ENCODE measurements around the gene DMRTB1.

Gene DMRTB1

GRCh38 chr1:53495633-53496345 lies 36.6 kb downstream of the DMRTB1 start:
- no peak for DNase-seq

DNA sequence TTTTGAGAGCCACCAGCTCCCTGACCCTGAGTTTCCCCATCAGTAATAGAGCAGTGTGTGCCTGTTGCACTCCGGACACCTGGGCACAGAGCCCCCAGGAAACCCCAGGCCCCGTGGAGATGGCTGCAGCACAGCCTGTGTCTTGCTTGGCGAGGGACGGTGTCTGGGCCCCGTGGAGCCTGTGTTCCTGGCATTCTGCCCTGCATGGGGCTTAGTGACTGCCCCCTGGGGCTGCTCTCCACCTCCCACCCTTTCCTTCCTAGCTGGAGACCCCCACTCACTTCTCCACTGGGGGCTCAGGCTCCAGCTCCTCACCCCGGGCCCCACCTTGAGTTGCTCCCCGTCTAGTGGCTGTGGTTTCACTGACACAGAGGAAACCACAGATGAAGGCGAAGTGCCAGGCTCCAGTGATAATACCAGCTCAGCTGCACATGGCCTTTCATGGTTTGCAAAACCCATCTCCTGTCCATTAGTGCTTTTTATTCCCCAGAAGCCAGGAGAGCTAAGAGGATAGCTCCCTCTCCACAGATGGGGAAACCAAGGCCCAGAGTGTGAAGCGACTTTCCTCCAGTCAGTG lies 39.4 kb downstream of the DMRTB1 start:
- no peak for DNase-seq

DNA sequence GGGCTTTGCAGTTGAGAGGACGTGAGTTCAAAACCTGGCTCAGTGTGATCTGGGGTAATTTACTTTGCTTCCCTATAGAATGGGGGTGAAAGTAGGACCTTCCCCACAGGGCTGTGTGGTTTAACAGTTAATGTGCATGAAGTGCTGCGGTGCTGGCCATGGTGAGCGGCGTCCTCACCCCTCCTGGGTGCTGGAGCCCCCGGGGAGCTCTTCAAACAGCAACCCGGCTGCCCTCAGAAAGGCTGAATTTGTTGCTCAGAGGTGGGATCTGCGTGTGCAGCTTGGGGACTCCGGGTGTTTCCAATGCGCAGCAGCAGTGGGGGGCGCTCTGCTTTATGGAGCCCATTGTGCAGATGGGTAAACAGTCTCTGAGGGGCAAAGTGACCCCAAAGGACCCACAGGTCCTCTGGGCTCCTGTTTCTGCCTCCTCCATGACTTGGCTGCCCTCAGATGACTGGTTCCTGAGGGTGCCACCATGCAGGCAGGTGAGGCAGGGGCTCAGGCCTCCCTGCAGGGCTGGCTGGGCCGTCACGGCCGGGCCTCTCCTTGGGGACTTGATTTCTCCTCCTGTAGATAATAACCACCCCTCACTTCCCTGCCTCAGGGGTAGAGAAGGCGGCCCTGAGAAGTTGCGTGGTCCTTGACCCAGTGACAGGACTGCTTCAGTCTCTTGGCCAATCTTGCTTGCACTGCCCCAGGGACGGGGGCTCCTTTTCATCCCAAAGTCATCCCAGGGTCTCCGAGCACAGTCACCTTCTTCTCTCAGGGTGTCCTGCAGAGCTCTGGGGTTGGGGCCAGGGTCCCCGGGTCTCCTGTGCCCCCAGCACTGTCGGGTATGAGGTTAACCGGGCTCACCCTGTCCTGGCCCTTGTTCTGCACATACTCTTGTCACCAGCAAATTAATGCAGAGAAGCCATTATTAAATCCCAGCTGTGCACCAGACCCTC lies 40.3 kb downstream of the DMRTB1 start:
- no peak for DNase-seq

DNA sequence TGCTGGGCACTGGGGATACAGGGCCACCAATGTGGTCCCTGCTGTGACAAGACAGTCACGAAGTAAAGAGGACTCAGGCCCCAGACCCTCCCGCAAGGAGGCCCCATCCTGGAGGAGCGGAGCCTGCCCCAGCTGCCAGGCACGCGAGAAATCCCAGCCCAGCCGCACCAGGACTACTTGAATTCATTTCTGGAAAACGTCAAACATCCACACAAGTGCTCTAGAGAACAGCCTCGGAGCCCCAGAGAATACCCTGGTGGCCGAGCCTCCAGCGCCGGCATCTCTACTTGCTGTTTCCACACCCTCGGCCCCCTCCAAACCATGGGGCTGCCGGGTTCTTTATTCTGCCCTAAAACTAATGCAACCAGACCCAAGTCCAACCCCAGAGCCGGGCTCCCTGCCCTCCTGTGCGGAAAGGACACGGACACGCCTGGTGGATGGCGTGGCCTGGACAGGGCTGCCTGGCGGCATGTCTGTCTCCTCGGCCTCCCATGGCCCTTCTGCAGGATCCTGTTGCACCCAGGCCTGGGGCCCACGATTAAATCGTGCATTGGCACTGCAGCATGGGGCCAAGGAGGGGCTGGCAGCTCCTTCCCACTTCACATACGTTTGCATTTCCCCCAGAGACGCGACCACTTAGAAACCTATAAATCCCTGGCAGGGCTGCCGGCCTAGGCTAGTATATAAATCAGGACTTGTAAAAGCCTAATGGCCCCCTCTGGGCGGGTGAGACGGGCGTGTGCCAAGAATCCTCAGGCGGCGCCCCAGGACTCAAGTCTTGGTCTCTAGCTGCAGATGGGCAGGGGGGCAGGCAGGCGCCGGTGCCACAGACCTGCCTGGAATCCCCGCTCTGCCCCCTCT lies 41.2 kb downstream of the DMRTB1 start:
- DNase-seq, result no peak

GRCh38 chr1:53501065-53502005 lies 42.1 kb downstream of the DMRTB1 start:
- DNase-seq, result no peak

DNA sequence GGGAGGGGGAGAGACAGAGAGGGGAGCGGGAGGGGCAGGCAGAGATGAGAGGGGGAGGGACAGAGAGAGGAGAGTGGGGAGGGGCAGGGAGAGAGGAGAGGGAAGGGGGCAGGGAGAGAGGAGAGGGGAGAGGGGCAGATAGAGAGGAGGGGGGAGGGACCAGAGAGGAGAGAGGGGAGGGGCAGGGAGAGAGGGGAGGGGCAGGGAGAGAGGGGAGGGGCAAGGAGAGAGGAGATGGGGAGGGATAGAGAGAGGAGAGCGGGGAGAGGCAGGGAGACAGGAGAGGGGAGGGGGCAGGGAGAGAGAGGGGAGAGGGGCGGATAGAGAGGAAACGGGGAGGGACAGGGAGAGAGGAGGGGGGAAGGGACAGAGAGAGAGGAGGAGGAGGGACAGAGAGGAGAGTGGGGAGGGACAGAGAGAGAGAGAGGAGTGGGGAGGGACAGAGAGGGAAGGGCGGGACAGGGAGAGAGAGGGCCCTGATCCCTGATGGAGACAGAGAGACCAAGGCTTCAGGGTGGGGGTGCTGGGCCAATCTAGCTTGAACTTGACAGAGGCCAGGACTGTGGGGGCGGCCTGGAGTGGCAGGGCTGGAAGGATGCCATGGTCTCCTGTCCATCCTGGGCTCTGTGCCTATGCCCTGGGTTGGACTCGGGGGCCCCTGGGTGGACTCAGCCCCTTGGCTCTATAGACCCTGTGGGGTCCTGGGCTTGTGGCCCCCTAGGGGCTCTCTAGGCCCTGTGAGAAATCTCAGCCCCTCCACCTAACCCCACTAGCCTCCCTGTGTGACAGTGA lies 43.6 kb downstream of the DMRTB1 start:
- no peak for DNase-seq

GRCh38 chr1:53503433-53504217 lies 44.4 kb downstream of the DMRTB1 start:
- no peak for DNase-seq

- DNase-seq, result no peak
Measured at GRCh38 chr1:53504901-53505300, 45.7 kb downstream of the DMRTB1 start.

DNA sequence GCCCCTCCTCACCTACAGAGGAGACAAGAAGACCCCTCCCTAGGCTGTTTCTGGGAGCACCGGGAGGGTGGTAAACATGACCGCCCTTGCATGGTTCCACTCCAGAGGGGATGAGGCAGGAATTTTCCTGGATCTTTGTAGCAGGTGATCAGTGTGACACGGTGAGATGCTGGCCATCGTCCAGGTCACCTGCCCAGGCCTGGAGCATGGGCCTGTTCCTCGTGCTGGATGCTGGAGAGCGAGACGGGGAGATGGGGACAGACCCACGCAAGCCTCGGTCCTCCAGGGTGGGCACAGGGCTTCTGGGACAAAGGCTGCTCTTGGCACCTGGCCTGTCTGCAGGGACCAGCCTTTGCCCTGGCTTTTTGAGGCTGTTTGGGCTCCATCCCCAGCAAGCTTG lies 46.2 kb downstream of the DMRTB1 start:
- DNase-seq, result no peak

GRCh38 chr1:53505891-53506290 lies 46.7 kb downstream of the DMRTB1 start:
- DNase-seq, result no peak

- DNase-seq, result no peak
Measured at GRCh38 chr1:53506355-53507050, 47.3 kb downstream of the DMRTB1 start.

GRCh38 chr1:53507116-53507820 lies 48.1 kb downstream of the DMRTB1 start:
- no peak for DNase-seq

GRCh38 chr1:53508056-53508990 lies 49.1 kb downstream of the DMRTB1 start:
- DNase-seq, result no peak

- no peak for DNase-seq
Measured at GRCh38 chr1:53508991-53509666, 49.9 kb downstream of the DMRTB1 start.

- no peak for DNase-seq
Measured at GRCh38 chr1:53509775-53510174, 50.6 kb downstream of the DMRTB1 start.

- no peak for DNase-seq
Measured at GRCh38 chr1:53510215-53510614, 51.0 kb downstream of the DMRTB1 start.

Measured in activated effector memory CD4-positive, alpha-beta T cell treated with Interleukin-2 at 50 U/mL for 16 hours (primary cell).